Measurements from ENCODE around the gene DBT. TPM values are rescaled to one million over a fixed set of nuclear protein-coding genes. Genes with fewer than 3 reads are reported as not detected.

The DBT gene
- polyA plus RNA-seq, 1 donor (not counting 4 experiments of a cell fraction or from before 2014, with no cell fraction given) = 16.3 TPM

GRCh38 chr1:100230765-100231164, 18.9 kb downstream of the DBT start:
- Histone ChIP-seq H3K27me3 (ENCODE audit: control insufficient read depth, extremely low read depth, insufficient read depth, low read length) (no peaks in the 10 kb centered on the region), H3K36me3 (ENCODE audit: control insufficient read depth in 2 of 2, extremely low read depth in 1 of 2, insufficient read depth in 2 of 2, low read length in 2 of 2) (peaks cover 0 to 11% of the 10 kb centered on the region in 2 experiments), H3K4me2 (ENCODE audit: control insufficient read depth, extremely low read depth, insufficient read depth, low read depth, low read length) (no peak overlapping the region), H3K4me1 (ENCODE audit: control insufficient read depth, extremely low read depth, insufficient read depth, low read length) (peaks cover 13% of the 10 kb centered on the region), H3K9ac (ENCODE audit: control insufficient read depth, extremely low read depth, insufficient read depth, low read length) (no peak overlapping the region), H3K79me2 (ENCODE audit: control insufficient read depth, insufficient read depth, low read length) (no peaks in the 10 kb centered on the region), H4K20me1 (ENCODE audit: control insufficient read depth, extremely low read depth, insufficient read depth, low read length) (no peaks in the 10 kb centered on the region), H3K9me1 (ENCODE audit: control insufficient read depth, extremely low read depth, insufficient read depth, low read length) (no peaks in the 10 kb centered on the region), H2AFZ (ENCODE audit: control insufficient read depth, low read length) (no peak overlapping the region), H3K27ac (ENCODE audit: control insufficient read depth, insufficient read depth, low read length) (no peak overlapping the region), H3K9me3 (ENCODE audit: control insufficient read depth, low read depth, low read length) (no peaks in the 10 kb centered on the region), H3K4me3 (ENCODE audit: control insufficient read depth in 2 of 3, extremely low read depth in 1 of 3, insufficient read depth in 2 of 3, low read depth in 1 of 3, low read length in 3 of 3) (no peak overlapping the region)
- DNase-seq (ENCODE audit: low read depth, low spot score) (no peak), FAIRE-seq (no peak)
- dilution Hi-C loops (cut with MboI; ENCODE audit: extremely low pct_ligation_motif_present, low sequenced_read_pairs) = no loop called here
- no peak for TF ChIP-seq EZH2 (IDR thresholded peaks at IDR 0.05; ENCODE audit: low read length)
- TF ChIP-seq, protein P1, sequence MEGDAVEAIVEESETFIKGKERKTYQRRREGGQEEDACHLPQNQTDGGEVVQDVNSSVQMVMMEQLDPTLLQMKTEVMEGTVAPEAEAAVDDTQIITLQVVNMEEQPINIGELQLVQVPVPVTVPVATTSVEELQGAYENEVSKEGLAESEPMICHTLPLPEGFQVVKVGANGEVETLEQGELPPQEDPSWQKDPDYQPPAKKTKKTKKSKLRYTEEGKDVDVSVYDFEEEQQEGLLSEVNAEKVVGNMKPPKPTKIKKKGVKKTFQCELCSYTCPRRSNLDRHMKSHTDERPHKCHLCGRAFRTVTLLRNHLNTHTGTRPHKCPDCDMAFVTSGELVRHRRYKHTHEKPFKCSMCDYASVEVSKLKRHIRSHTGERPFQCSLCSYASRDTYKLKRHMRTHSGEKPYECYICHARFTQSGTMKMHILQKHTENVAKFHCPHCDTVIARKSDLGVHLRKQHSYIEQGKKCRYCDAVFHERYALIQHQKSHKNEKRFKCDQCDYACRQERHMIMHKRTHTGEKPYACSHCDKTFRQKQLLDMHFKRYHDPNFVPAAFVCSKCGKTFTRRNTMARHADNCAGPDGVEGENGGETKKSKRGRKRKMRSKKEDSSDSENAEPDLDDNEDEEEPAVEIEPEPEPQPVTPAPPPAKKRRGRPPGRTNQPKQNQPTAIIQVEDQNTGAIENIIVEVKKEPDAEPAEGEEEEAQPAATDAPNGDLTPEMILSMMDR (optimal IDR thresholded peaks at IDR 0.05 in 1 of 3, IDR thresholded peaks at IDR 0.05 in 1 of 3, conservative IDR thresholded peaks at IDR 0.05 in 1 of 3; ENCODE audit: extremely low read depth in 1 of 3, insufficient read depth in 2 of 3, low read length in 3 of 3) = no peak

DNA sequence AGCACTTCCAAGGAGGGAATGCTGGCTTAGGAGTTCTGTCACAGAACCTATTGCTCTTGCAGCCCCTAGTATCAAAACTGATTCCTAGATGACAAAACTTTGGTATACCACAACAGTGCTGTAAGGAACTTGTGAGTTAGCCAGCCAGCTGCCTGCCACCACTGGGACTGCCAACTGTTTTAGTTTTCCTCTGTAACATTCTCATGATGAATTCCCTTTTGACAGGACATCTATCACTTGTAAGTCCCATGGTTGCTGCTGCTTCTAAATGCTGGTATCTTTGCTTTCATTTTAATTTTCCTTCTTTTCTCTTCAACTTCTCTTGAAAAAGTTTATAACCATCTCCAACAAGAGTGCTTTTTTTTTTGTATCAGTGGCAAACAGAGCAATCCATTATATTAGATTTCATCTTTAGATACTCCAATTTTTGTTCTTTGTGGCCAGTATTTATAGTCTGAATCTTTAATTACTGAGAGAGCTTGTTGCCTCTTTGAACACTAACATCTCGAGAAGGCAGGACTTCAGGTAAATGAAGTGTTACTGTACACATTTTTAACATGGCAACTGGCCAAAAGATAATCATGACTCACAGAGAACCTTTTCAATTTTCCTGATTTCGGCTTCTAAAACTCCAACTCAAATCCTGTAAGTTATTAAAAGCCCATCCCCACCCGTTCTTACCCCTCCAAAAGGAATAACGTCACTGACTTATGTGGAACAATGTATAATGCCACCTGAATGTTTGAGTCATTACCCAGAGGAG, 19.8 kb downstream of the DBT start:
- TF ChIP-seq, protein P1 (optimal IDR thresholded peaks at IDR 0.05 in 1 of 3, IDR thresholded peaks at IDR 0.05 in 1 of 3, conservative IDR thresholded peaks at IDR 0.05 in 1 of 3; ENCODE audit: extremely low read depth in 1 of 3, insufficient read depth in 2 of 3, low read length in 3 of 3) = no peak
- no peak for TF ChIP-seq EZH2 (IDR thresholded peaks at IDR 0.05; ENCODE audit: low read length)

More for the DNA sequence above, 19.8 kb downstream of the DBT start:
- H4K20me1 ChIP-seq (ENCODE audit: control insufficient read depth, extremely low read depth, insufficient read depth, low read length) = no peaks in the 10 kb centered on the region
- H3K4me2 ChIP-seq (ENCODE audit: control insufficient read depth, extremely low read depth, insufficient read depth, low read depth, low read length) = no peak overlapping the region
- FAIRE-seq (peak; percentile 58), DNase-seq (ENCODE audit: low read depth, low spot score) (no peak)
- H3K9me3 ChIP-seq (ENCODE audit: control insufficient read depth, low read depth, low read length) = no peaks in the 10 kb centered on the region
- no peak overlapping the region for H3K27ac ChIP-seq (ENCODE audit: control insufficient read depth, insufficient read depth, low read length)
- no peak overlapping the region for H3K9ac ChIP-seq (ENCODE audit: control insufficient read depth, extremely low read depth, insufficient read depth, low read length)
- no peak overlapping the region for H3K4me3 ChIP-seq (ENCODE audit: control insufficient read depth in 2 of 3, extremely low read depth in 1 of 3, insufficient read depth in 2 of 3, low read depth in 1 of 3, low read length in 3 of 3)
- H3K4me1 ChIP-seq (ENCODE audit: control insufficient read depth, extremely low read depth, insufficient read depth, low read length) = peaks cover 13% of the 10 kb centered on the region
- H3K27me3 ChIP-seq (ENCODE audit: control insufficient read depth, extremely low read depth, insufficient read depth, low read length) = no peaks in the 10 kb centered on the region
- peaks cover 0 to 11% of the 10 kb centered on the region in 2 experiments for H3K36me3 ChIP-seq (ENCODE audit: control insufficient read depth in 2 of 2, extremely low read depth in 1 of 2, insufficient read depth in 2 of 2, low read length in 2 of 2)
- no peaks in the 10 kb centered on the region for H3K79me2 ChIP-seq (ENCODE audit: control insufficient read depth, insufficient read depth, low read length)
- dilution Hi-C loops (cut with MboI; ENCODE audit: extremely low pct_ligation_motif_present, low sequenced_read_pairs) = no loop called here
- no peaks in the 10 kb centered on the region for H3K9me1 ChIP-seq (ENCODE audit: control insufficient read depth, extremely low read depth, insufficient read depth, low read length)
- H2AFZ ChIP-seq (ENCODE audit: control insufficient read depth, low read length) = no peak overlapping the region

Data from keratinocyte (primary cell).